NCI-H2107 treated with DMSO at 0.1 percent for 48 hours (cell line): Measurements from ENCODE around the gene PTPRC.

ENCODE experiments used
- DNase-seq: peaks from one replicate; lab custom pipeline; 2025; ENCODE audit not compliant: unreplicated experiment; lab: John Stamatoyannopoulos, UW

The PTPRC gene

GRCh38 chr1:198620951-198621824, 17.7 kb upstream of the PTPRC start:
- DNase-seq: no peak

GRCh38 chr1:198622001-198622400, 16.8 kb upstream of the PTPRC start:
- no peak for DNase-seq

GRCh38 chr1:198623752-198624647, 14.8 kb upstream of the PTPRC start:
- DNase-seq: no peak

GRCh38 chr1:198624648-198624980, 14.2 kb upstream of the PTPRC start:
- DNase-seq: no peak

GRCh38 chr1:198627436-198628066, 11.3 kb upstream of the PTPRC start:
- no peak for DNase-seq

GRCh38 chr1:198628067-198628455, 10.8 kb upstream of the PTPRC start:
- no peak for DNase-seq

- DNase-seq: no peak
Measured at GRCh38 chr1:198629610-198630009, 9.2 kb upstream of the PTPRC start.

- DNase-seq: no peak
Measured at GRCh38 chr1:198630863-198631262, 8.0 kb upstream of the PTPRC start.

- no peak for DNase-seq
Measured at GRCh38 chr1:198631292-198631691, 7.5 kb upstream of the PTPRC start.

GRCh38 chr1:198632007-198632406, 6.8 kb upstream of the PTPRC start:
- no peak for DNase-seq

GRCh38 chr1:198633675-198634121, 5.1 kb upstream of the PTPRC start:
- no peak for DNase-seq

- DNase-seq: no peak
Measured at GRCh38 chr1:198635964-198636363, 2.9 kb upstream of the PTPRC start.

- no peak for DNase-seq
Measured at GRCh38 chr1:198636391-198636790, 2.4 kb upstream of the PTPRC start.

GRCh38 chr1:198637157-198637556, 1.7 kb upstream of the PTPRC start:
- DNase-seq: no peak

GRCh38 chr1:198637916-198638437, 863 bp upstream of the PTPRC start:
- no peak for DNase-seq

GRCh38 chr1:198638441-198638840, 399 bp upstream of the PTPRC start:
- no peak for DNase-seq

- DNase-seq: no peak
Measured at GRCh38 chr1:198639671-198640143, 867 bp downstream of the PTPRC start.

- DNase-seq: no peak
Measured at GRCh38 chr1:198640174-198640573, 1.3 kb downstream of the PTPRC start.

- DNase-seq: no peak
Measured at GRCh38 chr1:198641501-198641900, 2.7 kb downstream of the PTPRC start.

- no peak for DNase-seq
Measured at GRCh38 chr1:198641966-198642668, 3.3 kb downstream of the PTPRC start.

- no peak for DNase-seq
Measured at GRCh38 chr1:198642983-198643382, 4.1 kb downstream of the PTPRC start.
